Posterior vena cava (tissue), 2 donors: Measurements from ENCODE around the gene TBC1D9B. TPM values are rescaled to one million over a fixed set of nuclear protein-coding genes. Genes with fewer than 3 reads are reported as not detected.

ENCODE experiments used
- DNase-seq: peaks from one replicate; pipeline ENCODE4 v3.0.0-alpha.2; 2020; ENCODE audit warnings: low spot score
- intact Hi-C, 2 donors: fragments of 100-400 bp; cut with DNase I; formaldehyde crosslinking; loops; one replicate each; pipeline versions ENCODE4 v1.14.1 to v1.14.2; 2022 to 2023
- total RNA-seq, 2 donors: library from RNA; stranded (reverse); fragmentation: NEBNext Ultra II Directional; extraction: Animal tissue kit (Norgen Biotek cat#: 25700); gene quantifications; one replicate each; pipeline ENCODE4 v1.2.1, GENCODE V29; 2021
- donor health status: DM: yes; HTN: yes; CAD: no.
- donor health status: DM: yes; HTN: yes; CAD: no.

Gene TBC1D9B
- total RNA-seq, 2 donors from 2014 or later: 85.0 to 90.5 TPM

GRCh38 chr5:179912951-179913350, 5.3 kb upstream of the TBC1D9B start:
- peak; percentile 68 for DNase-seq
- intact Hi-C loops: no loop called here

DNA sequence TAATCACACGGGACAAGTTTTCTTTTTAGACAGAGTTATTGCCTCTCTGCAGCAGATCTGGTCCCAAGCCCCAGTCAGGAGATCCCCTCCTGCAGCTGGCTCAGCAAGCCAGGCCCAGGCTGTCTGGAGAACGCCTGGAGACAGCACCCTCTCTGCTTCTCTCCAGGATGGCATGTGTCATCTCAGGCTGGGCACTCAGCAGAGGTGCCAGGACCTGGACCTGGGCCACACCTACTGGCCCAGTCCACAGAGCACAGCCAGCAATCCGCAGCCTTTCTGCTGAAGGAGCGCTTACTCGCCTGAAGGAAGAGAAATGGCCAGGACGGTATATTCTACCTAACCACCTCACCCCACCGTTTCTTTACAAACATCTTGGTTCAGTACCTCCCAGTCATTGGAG, 4.7 kb upstream of the TBC1D9B start:
- intact Hi-C loops: no loop called here

GRCh38 chr5:179909224-179909623, 1.5 kb upstream of the TBC1D9B start:
- intact Hi-C loops: loop anchor here in 1 of 2 donors (5.0 kb wide), 1 partner anchor 147 kb away; no protein-coding TSS in a partner anchor

More for the DNA sequence above, 4.7 kb upstream of the TBC1D9B start:
- DNase-seq: peak; percentile 66

GRCh38 chr5:179908528-179908927, 831 bp upstream of the TBC1D9B start:
- peak; percentile 79 for DNase-seq
- intact Hi-C loops: loop anchor here in 1 of 2 donors (5.0 kb wide), 1 partner anchor 146 kb away; no protein-coding TSS in a partner anchor

More at GRCh38 chr5:179909224-179909623, 1.5 kb upstream of the TBC1D9B start:
- DNase-seq: peak; percentile 13

DNA sequence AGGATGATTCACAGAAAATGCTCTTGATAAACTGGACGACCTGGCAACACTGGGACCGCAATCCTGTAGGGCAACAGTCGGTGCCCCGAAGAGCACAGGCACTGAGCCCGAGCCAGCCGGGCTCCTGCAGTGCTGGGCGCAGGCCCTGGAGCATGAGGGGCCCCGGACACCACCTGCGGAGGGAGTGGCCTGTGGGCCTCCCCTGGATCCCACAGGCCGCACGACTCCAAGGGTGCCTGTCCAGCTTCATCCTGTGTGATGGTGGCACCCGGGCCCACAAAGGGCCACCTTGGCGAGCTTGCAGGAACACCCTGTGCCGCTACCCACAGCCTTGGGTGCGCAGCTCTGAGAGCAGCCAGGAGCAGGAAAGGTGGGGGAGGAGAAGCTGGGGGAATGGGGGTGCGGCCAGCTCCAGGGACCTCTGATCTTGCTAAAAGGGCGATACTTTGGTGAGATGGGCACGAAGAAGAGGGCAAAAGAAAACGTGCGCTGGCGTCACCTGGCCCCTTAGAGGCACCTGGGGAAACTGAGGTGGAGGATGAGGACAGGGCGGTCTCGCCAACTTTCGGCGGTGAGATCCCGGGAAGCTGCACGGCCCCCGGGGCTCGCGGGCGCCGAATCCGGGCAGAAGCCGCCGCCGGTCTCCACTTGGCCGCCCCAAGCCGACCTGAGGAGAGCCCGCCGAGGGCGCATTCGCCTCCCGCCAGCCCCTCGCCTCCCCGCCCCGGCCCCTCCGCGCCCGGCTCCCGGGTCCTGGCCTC, 722 bp downstream of the TBC1D9B start:
- intact Hi-C loops: loop anchor here in 1 of 2 donors (5.0 kb wide), 1 partner anchor 145 kb away; no protein-coding TSS in a partner anchor
- peak; percentile 79 for DNase-seq

GRCh38 chr5:179906294-179906794, 1.4 kb downstream of the TBC1D9B start:
- peak; percentile 72 for DNase-seq
- intact Hi-C loops: loop anchor here in 1 of 2 donors (5.0 kb wide), 1 partner anchor 144 kb away; no protein-coding TSS in a partner anchor

- no peak for DNase-seq
- intact Hi-C loops: loop anchor here in 1 of 2 donors (5.0 kb wide), 1 partner anchor 143 kb away; no protein-coding TSS in a partner anchor
Observed at GRCh38 chr5:179905161-179905560, 2.5 kb downstream of the TBC1D9B start.

DNA sequence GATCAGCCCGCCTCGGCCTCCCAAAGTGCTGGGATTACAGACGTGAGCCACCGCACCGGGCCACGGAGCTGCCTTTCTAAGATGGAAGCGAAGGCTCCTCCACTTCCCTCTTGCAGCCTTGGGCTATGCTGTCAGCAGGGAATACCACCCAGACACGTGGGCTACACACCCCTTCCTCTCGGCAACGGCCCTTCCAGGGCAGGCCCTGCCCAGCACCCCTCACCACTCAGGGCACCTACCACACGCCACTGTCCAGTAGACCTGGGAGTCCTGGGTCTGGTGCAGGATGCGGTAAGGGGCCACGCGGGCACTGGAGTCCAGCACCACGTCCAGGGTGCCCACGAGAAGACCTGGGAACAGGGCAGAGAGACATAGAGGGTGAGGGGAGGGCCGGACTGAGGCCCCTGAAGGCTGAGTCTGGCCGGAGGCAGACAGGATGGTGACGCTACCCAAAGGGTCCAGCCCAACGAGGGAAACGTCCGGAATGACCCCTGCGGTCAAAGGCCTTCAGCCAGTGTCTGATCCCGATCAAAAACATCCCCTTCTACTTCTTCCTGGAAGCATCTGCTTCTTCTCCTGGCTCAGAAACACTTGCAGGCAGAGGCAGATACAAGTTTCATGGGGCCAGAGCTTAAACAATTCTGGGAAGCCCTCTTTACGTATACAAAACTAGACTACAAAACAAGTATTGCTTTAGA, 3.1 kb downstream of the TBC1D9B start:
- peak; percentile 72 for DNase-seq
- intact Hi-C loops: loop anchor here in 1 of 2 donors (5.0 kb wide), 1 partner anchor 142 kb away; no protein-coding TSS in a partner anchor

DNA sequence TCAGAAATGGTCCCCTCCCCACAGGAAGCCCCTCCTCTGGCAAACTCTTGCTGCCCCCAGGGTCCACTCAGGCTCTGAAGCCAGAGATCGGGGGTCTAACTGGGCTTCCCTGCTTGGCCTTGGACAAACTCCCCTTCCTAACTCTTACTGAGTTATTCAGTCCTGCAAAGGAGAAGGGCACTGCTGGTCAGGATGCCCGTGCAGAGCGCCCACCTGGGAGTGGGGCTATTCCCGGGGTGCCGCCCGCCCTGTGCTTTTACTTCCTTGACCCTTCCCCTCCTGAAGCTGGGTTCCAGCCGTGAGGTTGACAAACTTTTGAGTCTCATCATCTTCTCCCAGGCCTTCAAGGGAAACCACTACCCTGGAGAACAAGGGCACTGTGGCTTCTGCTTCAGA, 4.9 kb downstream of the TBC1D9B start:
- intact Hi-C loops: no loop called here
- peak; percentile 19 for DNase-seq

DNA sequence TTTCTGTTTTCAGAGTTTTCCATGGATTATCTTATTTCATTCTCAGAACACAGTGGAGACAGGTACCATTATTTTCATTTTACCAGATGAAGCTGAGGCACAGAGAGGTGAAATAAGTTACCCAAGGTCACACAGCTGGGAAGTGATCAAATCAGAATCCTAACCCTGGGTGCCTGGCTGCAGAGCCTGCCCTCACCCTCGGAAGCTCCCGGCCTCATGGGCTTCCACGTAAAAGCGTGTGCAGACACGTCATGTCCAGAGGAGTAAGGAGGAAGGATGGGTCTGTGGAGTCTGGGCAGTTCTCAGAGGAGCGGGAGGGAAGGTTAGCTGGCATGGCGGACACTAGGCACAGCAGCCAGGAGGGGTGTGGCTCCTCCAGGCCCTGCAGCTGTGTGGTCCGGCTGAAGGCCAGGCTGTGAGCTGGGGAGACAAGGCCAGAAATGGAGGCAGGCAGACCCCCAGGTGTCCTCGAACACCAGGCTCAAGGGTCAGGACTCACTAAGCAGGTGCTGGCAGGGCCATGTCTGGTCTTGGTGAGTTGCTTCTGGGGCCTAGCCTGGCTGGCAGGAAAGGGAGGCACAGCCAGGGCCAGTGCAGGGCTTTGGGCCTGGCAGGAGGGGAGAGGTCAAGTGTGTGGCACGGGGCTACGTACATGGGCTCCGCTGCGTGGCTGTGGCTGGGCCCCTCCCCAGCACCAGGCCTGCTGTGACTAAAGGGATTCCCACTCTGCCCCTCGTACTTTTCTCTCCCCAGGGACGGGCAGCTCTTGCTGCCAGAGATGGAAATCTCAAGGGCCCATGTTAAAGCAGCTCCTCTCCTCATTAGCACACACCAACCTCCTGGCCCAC, 5.6 kb downstream of the TBC1D9B start:
- intact Hi-C loops: no loop called here
- peak; percentile 55 for DNase-seq

DNA sequence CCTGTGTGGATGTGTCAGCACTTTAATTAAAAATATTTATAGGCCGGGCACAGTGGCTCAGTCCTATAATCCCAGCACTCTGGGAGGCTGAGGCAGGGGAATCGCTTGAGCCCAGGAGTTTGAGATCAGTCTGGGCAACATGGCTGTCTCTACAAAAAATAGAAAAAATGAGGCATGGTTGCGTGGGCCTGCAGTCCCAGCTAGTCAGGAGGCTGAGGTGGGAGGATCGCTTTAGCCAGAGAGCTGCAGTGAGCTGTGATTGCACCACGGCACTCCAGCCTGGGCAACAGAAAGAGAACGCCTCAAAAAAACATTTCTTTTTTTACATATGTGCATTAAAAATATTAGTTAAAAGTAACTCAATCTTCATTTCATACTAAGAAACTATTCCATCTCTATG, 6.2 kb downstream of the TBC1D9B start:
- peak; percentile 7 for DNase-seq
- intact Hi-C loops: no loop called here

GRCh38 chr5:179900711-179901110, 7.0 kb downstream of the TBC1D9B start:
- intact Hi-C loops: no loop called here
- peak; percentile 64 for DNase-seq

DNA sequence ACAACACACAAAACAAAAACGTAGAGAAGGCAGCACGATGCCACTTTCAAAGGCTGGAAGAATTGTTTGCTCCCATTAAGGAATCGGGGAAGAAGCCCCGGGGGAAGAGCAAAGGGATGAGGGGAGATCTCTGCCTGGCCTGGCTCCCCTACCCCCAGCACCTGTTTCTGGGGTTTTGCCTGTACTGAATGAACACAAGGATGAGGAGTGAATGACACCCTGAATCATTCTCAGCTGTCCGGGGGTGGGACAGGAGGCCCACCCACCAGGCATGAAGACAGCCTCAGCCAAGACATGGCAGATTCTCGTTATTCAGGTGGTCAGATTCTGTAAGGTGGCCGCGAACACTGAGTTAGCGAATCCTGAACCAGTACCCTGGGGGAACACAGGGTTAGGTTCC, 7.5 kb downstream of the TBC1D9B start:
- intact Hi-C loops: no loop called here
- DNase-seq: peak; percentile 5

DNA sequence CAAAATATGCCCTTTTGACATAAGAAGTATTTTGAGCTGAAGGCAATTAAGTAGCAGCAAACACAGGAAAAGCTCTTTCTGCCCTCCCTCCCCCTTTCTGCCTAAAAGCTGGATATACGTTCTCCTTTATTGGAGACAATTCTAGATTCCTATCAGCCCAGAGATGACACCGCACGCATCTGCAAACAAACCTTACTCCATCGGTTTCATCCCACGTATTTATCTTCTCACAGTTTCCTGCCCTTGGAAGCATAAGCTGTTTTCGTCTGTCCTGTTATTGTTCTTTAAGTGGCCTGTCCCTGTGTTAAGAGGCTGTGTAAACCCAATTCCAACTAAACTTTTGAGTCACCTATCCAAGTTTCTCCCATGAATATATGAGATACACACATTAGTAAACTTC, 11.8 kb downstream of the TBC1D9B start:
- no peak for DNase-seq
- intact Hi-C loops: no loop called here

DNA sequence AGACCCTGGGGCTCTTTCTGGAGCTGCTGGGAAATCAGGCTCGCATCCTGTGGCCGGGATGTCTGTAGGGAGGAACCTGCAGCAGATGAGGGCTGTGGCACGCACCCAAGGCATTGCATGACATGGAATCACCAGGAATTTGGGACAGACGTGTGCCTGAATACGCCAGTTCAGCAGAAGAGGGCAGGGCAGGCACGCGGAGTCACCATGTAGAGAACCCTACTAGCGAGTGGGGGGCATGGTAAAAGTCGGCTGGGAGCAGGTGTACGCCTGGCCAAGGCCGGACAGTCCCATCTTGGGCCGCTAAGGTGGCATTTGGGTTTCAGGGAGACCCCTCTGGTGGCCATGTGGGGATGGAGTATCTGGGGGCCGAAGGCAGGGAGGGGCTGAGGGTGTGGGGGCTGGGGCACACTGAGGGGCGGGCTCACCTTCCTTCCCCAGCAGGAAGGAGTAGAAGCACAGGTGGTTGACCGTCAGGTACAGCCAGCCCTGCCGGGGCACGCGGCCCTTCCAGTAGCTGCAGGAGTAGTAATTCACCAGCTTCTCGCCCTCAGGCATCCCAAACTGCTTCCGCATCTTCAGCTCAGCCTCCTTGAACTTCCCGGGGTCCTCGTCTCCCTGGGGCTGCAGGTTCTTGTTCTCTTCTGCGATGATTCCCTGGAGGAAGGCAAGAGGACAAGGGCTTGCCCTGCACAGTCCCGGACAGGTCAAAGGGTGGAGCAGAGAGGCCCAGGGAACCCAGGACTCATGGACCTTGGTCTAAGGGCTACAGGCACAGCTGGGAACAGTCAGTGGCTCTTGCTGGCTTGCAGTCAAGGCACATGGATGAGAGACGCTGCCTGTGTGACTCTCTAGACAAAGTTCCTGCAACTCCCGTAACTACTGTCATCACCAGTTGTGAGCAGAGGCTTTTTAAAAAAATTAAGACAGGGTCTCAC, 13.5 kb downstream of the TBC1D9B start:
- peak; percentile 57 for DNase-seq
- intact Hi-C loops: no loop called here

DNA sequence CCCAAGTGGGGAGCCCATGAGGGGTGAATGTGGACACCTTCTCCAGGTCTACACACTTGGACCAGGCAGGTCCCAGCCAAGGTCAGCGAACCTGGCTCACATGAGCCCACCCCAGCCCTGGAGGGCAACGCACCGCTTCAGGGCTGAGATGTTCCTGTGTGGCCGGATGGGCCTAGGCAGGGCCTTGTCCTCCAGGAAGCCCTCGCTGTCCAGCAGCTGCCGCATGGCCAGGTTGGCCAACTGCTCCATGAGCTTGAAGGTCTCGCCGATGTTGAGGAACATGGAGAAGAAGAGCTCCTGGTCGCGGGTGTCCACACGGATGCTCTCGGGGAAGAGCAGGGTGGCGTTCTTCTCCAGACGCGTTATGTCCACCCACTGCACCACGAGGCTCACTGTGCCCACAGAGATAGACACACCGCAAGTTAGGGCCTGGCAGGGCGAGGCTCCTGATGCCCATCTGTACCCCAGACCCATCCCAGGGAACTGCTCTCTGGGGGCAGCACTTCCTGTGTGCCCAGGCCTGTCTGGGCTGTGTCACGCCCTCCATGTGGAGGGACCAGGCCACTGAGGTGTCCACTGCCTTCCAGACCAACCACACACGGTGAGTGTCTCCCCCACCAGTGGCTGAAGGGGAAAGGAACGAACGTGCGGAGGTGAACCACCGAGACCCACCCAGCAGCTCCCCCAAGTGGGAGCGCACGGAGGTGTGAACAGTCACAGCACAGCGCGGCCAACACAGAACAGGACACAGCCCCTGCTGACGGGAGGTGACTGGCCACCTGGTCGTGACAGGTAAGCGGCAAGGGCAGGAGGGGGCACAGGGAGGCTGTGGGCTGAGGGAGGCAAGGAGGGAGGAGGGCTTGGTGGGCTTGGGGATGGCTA, 14.4 kb downstream of the TBC1D9B start:
- DNase-seq: peak; percentile 64
- intact Hi-C loops: no loop called here

DNA sequence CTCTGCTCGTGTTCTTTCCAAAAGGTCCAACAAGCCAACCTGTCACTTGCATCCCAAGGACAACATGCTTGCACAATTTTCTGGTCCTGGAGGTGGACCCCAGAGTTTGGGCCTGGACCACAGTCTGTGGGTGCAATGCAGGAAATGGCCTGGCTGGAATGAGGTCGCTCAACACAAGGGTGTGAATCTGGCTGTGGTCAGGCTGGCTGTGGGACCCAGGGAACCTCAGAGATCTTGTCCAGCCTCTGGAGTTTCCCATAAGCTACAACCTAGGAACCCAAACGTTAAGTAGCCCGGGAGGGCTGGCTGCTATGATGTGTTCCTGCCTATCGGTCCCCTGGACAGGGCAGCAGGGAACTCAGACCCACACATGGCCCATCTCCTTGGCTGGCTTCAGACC, 15.4 kb downstream of the TBC1D9B start:
- peak; percentile 56 for DNase-seq
- intact Hi-C loops: no loop called here
